GM23338 (cell line): Measurements from ENCODE around the gene MINK1. TPM values are rescaled to one million over a fixed set of nuclear protein-coding genes. Genes with fewer than 3 reads are reported as not detected.
A peak's percentile ranks its signal among the peaks of the same experiment; 100 is the strongest.

Experiments used
- ATAC-seq: fragments of 200-7000 bp; cut with Tn5 transposase; 3 replicates; pipeline ENCODE4 v1.9.1; 2020
- DNase-seq: peaks from one replicate; pipeline ENCODE4 v3.0.0-alpha.2; 2015; ENCODE audit warnings: low spot score
- H2AFZ ChIP-seq: fragments of 200-600 bp; sonication (generic); 2 replicates; pipeline ENCODE4 v1.8.0; 2016; ENCODE audit warnings: antibody characterized with exemption, mild to moderate bottlenecking, moderate library complexity
- H3F3A ChIP-seq: fragments of 200-600 bp; sonication (generic); replicated peaks from 2 replicates; pipeline ENCODE4 v1.8.0; 2017; ENCODE audit warnings: antibody characterized with exemption, mixed run types, low read depth
- H3K27ac ChIP-seq: fragments of 200-600 bp; sonication (generic); 2 replicates; pipeline ENCODE4 v1.6.1; 2016; ENCODE audit warnings: low read depth
- H3K27me3 ChIP-seq: fragments of 200-600 bp; sonication (generic); 2 replicates; pipeline ENCODE4 v1.8.0; 2016; ENCODE audit warnings: mild to moderate bottlenecking, mixed run types, moderate library complexity; ENCODE audit not compliant: insufficient read depth
- H3K36me3 ChIP-seq: fragments of 200-600 bp; sonication (generic); 2 replicates; pipeline ENCODE4 v1.8.0; 2016; ENCODE audit warnings: mild to moderate bottlenecking; ENCODE audit not compliant: insufficient read depth
- H3K4me1 ChIP-seq: fragments of 200-600 bp; sonication (generic); 2 replicates; pipeline ENCODE4 v1.8.0; 2016; ENCODE audit warnings: mild to moderate bottlenecking, moderate library complexity; ENCODE audit not compliant: insufficient read depth
- H3K4me2 ChIP-seq: fragments of 200-600 bp; sonication (generic); 2 replicates; pipeline ENCODE4 v1.7.1; 2017; ENCODE audit warnings: mixed run types
- H3K4me3 ChIP-seq: fragments of 200-600 bp; sonication (generic); 2 replicates; pipeline ENCODE4 v1.6.1; 2016; ENCODE audit warnings: mixed run types
- H3K79me2 ChIP-seq: fragments of 200-600 bp; sonication (generic); replicated peaks from 2 replicates; pipeline ENCODE4 v1.8.0; 2017; ENCODE audit warnings: mild to moderate bottlenecking; ENCODE audit not compliant: insufficient read depth
- H3K9me2 ChIP-seq: fragments of 200-600 bp; sonication (generic); 2 replicates; pipeline ENCODE4 v1.8.0; 2017; ENCODE audit not compliant: insufficient read depth
- H4K20me1 ChIP-seq: fragments of 200-600 bp; sonication (generic); replicated peaks from 2 replicates; pipeline ENCODE4 v1.8.0; 2017; ENCODE audit warnings: mild to moderate bottlenecking; ENCODE audit not compliant: insufficient read depth
- H3K27ac Mint-ChIP-seq: 2 replicates; pipeline ENCODE4 v1.8.0; 2020; ENCODE audit warnings: inconsistent platforms, mild to moderate bottlenecking, moderate library complexity, mixed read lengths
- H3K27me3 Mint-ChIP-seq: 3 replicates; pipeline ENCODE4 v1.8.0; 2022; ENCODE audit warnings: low read depth, mild to moderate bottlenecking, moderate library complexity, mixed read lengths, inconsistent platforms; ENCODE audit not compliant: insufficient read depth, poor library complexity
- H3K36me3 Mint-ChIP-seq: 3 replicates; pipeline ENCODE4 v1.8.0; 2021; ENCODE audit warnings: low read depth, mild to moderate bottlenecking, inconsistent platforms, moderate library complexity, mixed read lengths
- H3K4me1 Mint-ChIP-seq: 3 replicates; pipeline ENCODE4 v1.8.0; 2020; ENCODE audit warnings: mild to moderate bottlenecking, inconsistent platforms, mixed read lengths
- H3K4me3 Mint-ChIP-seq: 3 replicates; pipeline ENCODE4 v1.8.0; 2021; ENCODE audit warnings: moderate library complexity, mild to moderate bottlenecking, inconsistent platforms, mixed read lengths
- H3K9me3 Mint-ChIP-seq: 3 replicates; pipeline ENCODE4 v1.8.0; 2020; ENCODE audit warnings: moderate library complexity, mild to moderate bottlenecking, inconsistent platforms, mixed read lengths
- CREB1 ChIP-seq: fragments of 250-450 bp; sonication (Bioruptor Pico); IDR thresholded peaks from 2 replicates; pipeline ENCODE4 v1.5.0; 2020; ENCODE audit warnings: low read depth, mild to moderate bottlenecking, moderate library complexity
- EZH2phosphoT487 ChIP-seq: fragments of 200-600 bp; sonication (generic); IDR thresholded peaks from one replicate; pipeline ENCODE4 v1.8.1; 2018; ENCODE audit warnings: antibody characterized with exemption; ENCODE audit not compliant: unreplicated experiment
- JUNB ChIP-seq: IDR thresholded peaks from one replicate; pipeline ENCODE4 v1.6.1; 2016; ENCODE audit warnings: antibody characterized with exemption; ENCODE audit not compliant: unreplicated experiment
- POLR2AphosphoS5 ChIP-seq: IDR thresholded peaks from 2 replicates; pipeline ENCODE4 v1.6.1; 2016; ENCODE audit warnings: antibody characterized with exemption, low read depth
- ZNF114 ChIP-seq: fragments of 250-450 bp; sonication (Bioruptor Pico); IDR thresholded peaks from 2 replicates; pipeline ENCODE4 v1.5.0; 2020; ENCODE audit warnings: mild to moderate bottlenecking, moderate library complexity
- long read RNA-seq: library from polyadenylated mRNA; unstranded; transcript quantifications from one replicate; pipeline ENCODE4 v2.0.0, GENCODE V29; 2020; ENCODE audit not compliant: unreplicated experiment
- polyA plus RNA-seq: library from polyadenylated mRNA; unstranded; fragments of >200 nt; fragmentation: Nextera tagmentation; extraction: Ambion mirVana; gene quantifications from 2 replicates; pipeline ENCODE4 v1.2.1, GENCODE V29; 2016
- total RNA-seq: library from RNA; depleted of rRNA; stranded (reverse); fragments of >200 nt; shearing (Covaris generic); gene quantifications from 2 replicates; pipeline ENCODE4 v1.2.3, GENCODE V29; 2014; rRNA removed
- TF ChIP-seq, protein P1 (sequence below): IDR thresholded peaks from one replicate; pipeline ENCODE4 v1.6.1; 2018; ENCODE audit warnings: antibody characterized with exemption; ENCODE audit not compliant: unreplicated experiment
- TF ChIP-seq, protein P2 (sequence below): fragments of 250-450 bp; sonication (Bioruptor Pico); IDR thresholded peaks from 2 replicates; pipeline ENCODE4 v1.5.0; 2020; ENCODE audit warnings: mild to moderate bottlenecking, moderate library complexity

Gene MINK1
- total RNA-seq, result 42.1 and 54.9 TPM in 2 replicates
- 17.3 and 19.4 TPM in 2 replicates for polyA plus RNA-seq
- long read RNA-seq, partial matches to known transcripts, result 0 of 5 reads
- long read RNA-seq, other reads (novel, unspliced or antisense), result 5 of 5 reads

DNA sequence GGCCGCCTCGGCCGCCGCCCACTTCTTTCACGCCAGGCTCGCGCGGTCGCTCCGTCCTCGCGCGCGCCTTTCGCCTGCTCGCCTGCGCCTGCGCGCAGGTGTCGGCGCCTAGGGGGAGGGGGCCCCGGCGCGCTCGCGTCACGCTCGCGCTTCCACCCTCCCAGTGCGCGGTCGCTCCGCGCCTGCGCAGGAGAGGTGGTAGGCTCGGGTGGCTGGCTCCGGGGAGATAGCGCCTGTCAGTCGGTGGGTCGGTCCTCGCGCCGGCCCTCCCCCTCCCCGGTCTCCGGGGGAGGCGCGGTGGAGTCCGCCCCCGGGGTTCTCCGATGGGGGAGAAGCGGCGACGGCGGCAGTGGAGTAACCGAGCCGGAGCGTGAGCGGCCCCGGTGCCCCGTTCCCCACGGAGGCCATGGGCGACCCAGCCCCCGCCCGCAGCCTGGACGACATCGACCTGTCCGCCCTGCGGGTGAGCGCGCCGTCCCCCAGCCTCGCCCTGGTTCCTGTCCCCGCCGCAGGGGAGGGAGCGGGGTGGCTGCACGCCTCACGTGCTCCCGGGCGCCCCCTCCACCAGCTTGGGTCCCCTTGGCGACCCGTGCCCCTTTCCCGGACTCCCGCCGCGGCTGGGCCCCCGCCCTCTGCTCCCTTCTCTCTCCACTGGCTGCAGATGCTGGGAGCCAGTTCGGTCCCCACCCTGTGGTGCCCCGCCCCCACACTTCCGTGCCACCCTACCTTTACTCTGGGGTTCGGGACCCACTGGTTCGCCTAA, at the start of gene MINK1:
TSS of gene MINK1 (plus strand) at position 163 of the 763 bp plus-strand sequence. CDS start at position 407, 244 bp downstream.
- Histone ChIP-seq H3K27me3 (no peaks in the 10 kb centered on the region), H3K9me2 (no peaks in the 10 kb centered on the region), H3K36me3 (no peaks in the 10 kb centered on the region), H2AFZ (peak within 1 kb of the TSS; percentile 98), H3K4me1 (peaks cover 11% of the 10 kb centered on the region), H3F3A (peaks cover 8% of the 10 kb centered on the region), H3K4me2 (peak within 1 kb of the TSS; percentile 99), H3K4me3 (peak within 1 kb of the TSS; percentile 88), H3K27ac (peak within 1 kb of the TSS; percentile 94; the same call in 1 of the 2 replicates), H4K20me1 (peaks cover 9% of the 10 kb centered on the region), H3K79me2 (peaks cover 46% of the 10 kb centered on the region)
- Mint-ChIP-seq H3K9me3 (no peaks in the 10 kb centered on the region; the same call in 2 of the 3 replicates), H3K4me3 (peak within 1 kb of the TSS; percentile 88), H3K27me3 (peaks cover 3% of the 10 kb centered on the region), H3K27ac (peak within 1 kb of the TSS; percentile 93), H3K36me3 (no peaks in the 10 kb centered on the region; the same call in 2 of the 3 replicates), H3K4me1 (peaks cover 20% of the 10 kb centered on the region)
- DNase-seq (peak; percentile 83), ATAC-seq (peak; percentile 87)
- TF ChIP-seq CREB1 (CRISPR knock-in tag) (peak; percentile 80), EZH2phosphoT487 (no peak), POLR2AphosphoS5 (0 out of 2 replicates have a peak, but pooled peaks have one; percentile 45), JUNB (no peak), ZNF114 (CRISPR knock-in tag) (no peak)
- TF ChIP-seq, protein P1, sequence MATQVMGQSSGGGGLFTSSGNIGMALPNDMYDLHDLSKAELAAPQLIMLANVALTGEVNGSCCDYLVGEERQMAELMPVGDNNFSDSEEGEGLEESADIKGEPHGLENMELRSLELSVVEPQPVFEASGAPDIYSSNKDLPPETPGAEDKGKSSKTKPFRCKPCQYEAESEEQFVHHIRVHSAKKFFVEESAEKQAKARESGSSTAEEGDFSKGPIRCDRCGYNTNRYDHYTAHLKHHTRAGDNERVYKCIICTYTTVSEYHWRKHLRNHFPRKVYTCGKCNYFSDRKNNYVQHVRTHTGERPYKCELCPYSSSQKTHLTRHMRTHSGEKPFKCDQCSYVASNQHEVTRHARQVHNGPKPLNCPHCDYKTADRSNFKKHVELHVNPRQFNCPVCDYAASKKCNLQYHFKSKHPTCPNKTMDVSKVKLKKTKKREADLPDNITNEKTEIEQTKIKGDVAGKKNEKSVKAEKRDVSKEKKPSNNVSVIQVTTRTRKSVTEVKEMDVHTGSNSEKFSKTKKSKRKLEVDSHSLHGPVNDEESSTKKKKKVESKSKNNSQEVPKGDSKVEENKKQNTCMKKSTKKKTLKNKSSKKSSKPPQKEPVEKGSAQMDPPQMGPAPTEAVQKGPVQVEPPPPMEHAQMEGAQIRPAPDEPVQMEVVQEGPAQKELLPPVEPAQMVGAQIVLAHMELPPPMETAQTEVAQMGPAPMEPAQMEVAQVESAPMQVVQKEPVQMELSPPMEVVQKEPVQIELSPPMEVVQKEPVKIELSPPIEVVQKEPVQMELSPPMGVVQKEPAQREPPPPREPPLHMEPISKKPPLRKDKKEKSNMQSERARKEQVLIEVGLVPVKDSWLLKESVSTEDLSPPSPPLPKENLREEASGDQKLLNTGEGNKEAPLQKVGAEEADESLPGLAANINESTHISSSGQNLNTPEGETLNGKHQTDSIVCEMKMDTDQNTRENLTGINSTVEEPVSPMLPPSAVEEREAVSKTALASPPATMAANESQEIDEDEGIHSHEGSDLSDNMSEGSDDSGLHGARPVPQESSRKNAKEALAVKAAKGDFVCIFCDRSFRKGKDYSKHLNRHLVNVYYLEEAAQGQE, result peak; percentile 4
- TF ChIP-seq, protein P2, sequence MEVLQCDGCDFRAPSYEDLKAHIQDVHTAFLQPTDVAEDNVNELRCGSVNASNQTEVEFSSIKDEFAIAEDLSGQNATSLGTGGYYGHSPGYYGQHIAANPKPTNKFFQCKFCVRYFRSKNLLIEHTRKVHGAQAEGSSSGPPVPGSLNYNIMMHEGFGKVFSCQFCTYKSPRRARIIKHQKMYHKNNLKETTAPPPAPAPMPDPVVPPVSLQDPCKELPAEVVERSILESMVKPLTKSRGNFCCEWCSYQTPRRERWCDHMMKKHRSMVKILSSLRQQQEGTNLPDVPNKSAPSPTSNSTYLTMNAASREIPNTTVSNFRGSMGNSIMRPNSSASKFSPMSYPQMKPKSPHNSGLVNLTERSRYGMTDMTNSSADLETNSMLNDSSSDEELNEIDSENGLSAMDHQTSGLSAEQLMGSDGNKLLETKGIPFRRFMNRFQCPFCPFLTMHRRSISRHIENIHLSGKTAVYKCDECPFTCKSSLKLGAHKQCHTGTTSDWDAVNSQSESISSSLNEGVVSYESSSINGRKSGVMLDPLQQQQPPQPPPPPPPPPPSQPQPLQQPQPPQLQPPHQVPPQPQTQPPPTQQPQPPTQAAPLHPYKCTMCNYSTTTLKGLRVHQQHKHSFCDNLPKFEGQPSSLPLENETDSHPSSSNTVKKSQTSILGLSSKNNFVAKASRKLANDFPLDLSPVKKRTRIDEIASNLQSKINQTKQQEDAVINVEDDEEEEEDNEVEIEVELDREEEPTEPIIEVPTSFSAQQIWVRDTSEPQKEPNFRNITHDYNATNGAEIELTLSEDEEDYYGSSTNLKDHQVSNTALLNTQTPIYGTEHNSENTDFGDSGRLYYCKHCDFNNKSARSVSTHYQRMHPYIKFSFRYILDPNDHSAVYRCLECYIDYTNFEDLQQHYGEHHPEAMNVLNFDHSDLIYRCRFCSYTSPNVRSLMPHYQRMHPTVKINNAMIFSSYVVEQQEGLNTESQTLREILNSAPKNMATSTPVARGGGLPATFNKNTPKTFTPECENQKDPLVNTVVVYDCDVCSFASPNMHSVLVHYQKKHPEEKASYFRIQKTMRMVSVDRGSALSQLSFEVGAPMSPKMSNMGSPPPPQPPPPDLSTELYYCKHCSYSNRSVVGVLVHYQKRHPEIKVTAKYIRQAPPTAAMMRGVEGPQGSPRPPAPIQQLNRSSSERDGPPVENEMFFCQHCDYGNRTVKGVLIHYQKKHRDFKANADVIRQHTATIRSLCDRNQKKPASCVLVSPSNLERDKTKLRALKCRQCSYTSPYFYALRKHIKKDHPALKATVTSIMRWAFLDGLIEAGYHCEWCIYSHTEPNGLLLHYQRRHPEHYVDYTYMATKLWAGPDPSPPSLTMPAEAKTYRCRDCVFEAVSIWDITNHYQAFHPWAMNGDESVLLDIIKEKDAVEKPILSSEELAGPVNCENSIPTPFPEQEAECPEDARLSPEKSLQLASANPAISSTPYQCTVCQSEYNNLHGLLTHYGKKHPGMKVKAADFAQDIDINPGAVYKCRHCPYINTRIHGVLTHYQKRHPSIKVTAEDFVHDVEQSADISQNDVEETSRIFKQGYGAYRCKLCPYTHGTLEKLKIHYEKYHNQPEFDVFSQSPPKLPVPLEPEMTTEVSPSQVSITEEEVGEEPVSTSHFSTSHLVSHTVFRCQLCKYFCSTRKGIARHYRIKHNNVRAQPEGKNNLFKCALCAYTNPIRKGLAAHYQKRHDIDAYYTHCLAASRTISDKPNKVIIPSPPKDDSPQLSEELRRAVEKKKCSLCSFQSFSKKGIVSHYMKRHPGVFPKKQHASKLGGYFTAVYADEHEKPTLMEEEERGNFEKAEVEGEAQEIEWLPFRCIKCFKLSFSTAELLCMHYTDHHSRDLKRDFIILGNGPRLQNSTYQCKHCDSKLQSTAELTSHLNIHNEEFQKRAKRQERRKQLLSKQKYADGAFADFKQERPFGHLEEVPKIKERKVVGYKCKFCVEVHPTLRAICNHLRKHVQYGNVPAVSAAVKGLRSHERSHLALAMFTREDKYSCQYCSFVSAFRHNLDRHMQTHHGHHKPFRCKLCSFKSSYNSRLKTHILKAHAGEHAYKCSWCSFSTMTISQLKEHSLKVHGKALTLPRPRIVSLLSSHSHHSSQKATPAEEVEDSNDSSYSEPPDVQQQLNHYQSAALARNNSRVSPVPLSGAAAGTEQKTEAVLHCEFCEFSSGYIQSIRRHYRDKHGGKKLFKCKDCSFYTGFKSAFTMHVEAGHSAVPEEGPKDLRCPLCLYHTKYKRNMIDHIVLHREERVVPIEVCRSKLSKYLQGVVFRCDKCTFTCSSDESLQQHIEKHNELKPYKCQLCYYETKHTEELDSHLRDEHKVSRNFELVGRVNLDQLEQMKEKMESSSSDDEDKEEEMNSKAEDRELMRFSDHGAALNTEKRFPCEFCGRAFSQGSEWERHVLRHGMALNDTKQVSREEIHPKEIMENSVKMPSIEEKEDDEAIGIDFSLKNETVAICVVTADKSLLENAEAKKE (CRISPR knock-in tag), result no peak
